HuH-7.5 (cell line): ENCODE results near the gene TFEB.

Experiments
- DNase-seq: peaks from one replicate; pipeline ENCODE4 v3.0.0; 2011; ENCODE audit warnings: low spot score

TFEB gene

DNA sequence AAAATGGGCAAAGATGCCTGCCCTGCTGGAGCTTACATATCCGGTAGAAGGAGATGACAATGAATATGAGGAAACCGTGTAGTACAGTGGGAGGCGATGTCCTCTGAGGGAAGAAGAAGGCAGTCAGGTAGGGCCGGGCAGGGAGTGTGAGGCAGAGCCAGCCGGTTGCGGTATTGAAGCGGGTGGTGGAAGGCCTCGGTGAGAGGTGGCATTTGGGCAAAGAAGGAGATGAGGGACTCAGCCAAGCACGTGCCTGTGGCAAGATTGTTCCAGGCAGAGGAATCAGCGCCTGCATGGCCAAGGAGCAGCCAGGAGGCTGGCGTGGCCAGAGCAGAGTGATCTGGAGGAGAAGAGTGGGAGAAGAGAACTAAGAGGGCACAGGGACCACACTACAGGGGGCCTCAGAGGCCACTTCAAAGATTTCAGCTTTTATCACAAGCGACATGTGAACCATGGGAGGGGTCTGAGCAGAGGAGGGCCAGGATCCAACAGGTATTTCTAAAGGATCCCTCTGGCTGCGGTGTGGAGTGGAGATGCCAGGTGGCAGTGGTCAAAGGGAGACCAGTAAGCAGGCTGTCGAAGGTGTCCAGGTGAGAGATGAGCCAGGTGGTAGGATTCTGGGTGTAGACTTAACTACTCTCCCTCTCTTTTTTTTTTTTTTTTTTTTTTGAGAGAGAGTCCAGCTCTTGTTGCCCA, 83.3 kb downstream of the TFEB start:
- no peak for DNase-seq

DNA sequence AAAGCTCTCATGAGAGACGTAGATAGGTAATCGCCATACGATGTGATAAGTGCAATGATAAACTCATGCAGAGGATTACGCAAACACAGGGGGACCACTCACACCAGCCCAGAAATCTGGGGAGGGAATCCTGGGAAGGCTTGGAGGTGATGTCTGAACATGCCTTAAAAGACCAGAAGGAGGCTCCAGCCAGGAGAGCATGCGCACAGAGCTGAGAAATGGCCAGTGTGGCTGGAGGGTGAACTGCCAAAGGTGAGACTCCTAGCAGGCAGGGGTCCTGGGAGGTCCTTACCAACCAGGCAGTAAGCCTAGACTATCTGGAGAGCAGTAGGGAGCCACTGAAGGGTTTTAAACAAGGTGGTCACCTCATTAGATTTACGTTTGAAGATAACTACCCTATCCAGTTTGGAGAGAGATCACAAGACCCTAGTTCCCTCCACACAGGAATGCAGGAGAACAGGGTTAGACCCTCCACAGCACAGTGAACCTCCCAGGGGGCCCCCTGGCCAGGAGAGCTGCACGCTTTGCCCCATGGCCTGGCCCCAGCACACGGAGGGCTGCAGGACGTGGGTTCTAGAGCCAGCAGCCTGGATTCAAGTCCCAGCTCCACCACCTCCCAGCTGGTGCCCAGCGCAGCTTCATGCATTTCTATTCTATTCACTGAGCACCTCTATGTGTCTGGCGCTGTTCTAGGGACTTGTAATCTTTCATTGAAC, 84.0 kb downstream of the TFEB start:
- no peak for DNase-seq

DNA sequence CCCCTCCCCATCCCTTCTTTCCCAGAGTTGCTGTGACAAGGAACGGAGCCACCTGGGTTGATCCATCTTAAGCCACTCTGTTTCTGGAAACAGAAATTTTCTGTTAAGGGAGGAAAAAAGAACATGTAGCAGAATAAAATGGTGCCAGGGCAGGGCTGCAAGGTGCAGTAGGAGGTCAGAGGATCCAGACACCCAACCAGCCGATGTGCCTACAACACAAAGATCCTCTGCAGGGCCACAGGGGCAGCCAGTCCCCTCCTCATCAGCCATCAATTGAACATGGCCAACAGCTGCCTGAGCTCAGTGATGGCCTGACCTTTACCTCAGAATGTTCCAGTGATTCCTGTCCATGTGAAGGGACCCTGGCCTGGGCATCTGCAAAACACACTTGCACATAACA, 85.3 kb downstream of the TFEB start:
- DNase-seq, result no peak

DNA sequence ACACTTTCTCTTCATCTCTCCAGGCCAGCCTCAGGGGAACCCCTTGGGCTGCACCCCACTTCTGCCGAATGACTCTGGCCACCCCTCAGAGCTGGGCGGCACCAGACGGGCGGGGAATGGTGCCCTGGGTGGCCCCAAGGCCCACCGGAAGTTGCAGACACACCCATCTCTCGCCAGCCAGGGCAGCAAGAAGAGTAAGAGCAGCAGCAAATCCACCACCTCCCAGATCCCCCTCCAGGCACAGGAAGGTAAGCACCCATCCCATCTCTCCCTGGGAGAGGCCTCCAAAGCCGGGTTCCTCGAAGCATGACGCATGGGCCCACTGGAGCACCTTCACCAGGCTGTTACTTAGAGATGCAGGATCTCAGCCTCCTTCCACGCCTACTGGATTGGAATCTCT, 85.8 kb downstream of the TFEB start:
- no peak for DNase-seq

DNA sequence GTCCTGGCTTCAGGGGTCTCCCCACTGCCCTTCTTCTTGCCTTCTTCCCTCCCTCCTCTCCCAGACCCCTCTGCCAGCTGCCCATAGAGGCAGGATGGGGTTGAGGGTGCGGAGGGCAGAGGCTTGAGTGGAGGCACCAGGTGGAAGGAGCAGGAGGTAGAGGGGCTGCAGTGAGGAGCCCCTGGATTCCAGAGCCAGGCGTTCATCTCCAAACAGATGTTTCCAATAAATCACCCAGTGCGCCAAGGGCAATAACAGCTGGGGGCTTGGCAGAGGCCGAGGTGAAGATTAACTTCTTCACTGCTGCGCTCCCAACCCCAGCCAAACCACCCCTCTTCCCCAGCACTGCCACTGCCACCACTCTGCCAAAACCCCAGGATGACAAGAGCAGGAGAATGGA, 86.5 kb downstream of the TFEB start:
- no peak for DNase-seq

DNA sequence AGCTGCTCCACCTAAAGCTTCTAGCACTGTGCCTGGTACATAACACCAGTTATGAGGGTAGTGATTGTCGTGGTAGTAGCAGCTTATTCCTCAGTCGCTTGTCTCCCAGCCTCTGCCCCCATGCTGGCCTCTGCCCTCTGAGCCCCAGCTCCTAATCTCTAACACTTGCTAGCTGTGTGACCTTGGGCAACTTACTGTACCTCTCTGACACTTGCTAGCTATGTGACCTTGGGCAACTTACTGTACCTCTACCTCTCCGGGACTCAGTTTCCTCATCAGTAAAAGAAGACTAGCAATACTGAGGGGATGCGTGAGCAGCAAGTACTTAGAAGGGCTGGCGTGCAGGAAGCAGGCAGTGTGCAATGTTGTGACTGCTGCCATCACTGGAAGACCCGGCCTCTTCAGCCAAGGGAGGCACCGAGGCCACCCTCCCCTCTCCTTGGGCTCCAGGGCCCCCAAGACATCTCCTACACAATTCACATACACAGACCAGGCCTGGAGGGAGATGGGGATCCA, 87.3 kb downstream of the TFEB start:
- no peak for DNase-seq

DNA sequence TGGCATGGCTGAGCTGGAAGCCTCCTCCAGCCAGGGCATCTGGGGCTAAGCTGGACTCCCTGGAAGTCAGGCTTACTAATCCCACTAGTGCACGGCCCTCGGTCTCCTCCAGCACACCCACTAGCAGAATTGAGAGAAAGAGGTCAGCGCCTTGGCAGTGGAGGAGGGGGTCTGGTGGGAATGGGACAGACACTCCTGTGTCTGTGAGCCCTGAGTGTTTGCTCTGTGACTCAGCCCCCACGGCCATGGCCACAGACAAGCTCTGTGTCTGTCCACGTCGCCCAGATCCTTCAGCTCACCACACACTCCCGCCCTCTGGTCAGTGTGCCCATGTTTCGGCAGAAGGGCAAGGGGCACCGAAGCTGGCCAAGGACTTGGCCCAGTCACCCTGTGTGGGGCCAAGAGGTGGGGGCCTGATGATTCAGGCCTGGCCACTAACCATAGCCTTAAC, 88.3 kb downstream of the TFEB start:
- DNase-seq, result no peak

DNA sequence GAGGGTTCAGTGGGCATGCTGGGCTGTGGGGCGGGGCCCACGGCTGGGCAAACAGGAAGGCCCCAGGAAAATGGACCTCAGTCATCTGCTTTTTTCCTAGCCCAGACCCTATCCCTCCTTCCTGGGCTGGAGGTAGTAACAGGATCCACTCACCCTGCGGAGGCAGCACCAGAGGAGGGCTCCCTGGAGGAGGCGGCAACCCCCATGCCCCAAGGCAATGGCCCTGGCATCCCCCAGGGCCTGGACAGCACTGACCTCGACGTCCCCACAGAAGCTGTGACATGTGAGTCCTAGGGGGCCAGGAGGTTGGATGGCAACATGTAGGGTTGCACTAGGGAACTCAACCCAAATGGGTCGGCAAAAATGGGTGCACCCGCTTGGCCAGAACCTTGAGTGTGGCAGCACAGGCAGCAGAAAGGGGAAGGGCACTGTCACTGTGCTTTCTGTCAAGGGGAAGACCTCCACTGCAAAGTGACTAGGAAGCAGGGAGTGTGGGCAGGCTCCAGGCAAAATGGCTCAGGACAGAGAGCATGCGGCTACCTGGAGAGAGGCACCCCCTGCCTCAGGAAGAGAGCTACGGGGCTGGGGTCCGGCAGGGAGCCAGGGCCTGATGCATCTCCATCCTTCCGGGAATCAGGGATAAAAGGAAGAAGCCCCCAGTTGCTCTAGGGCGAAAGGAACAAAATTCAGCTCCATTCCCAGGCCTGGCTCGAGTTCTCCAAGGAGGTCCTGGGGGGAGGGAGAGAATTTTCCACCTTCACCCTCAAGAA, 89.2 kb downstream of the TFEB start:
- DNase-seq, result no peak

DNA sequence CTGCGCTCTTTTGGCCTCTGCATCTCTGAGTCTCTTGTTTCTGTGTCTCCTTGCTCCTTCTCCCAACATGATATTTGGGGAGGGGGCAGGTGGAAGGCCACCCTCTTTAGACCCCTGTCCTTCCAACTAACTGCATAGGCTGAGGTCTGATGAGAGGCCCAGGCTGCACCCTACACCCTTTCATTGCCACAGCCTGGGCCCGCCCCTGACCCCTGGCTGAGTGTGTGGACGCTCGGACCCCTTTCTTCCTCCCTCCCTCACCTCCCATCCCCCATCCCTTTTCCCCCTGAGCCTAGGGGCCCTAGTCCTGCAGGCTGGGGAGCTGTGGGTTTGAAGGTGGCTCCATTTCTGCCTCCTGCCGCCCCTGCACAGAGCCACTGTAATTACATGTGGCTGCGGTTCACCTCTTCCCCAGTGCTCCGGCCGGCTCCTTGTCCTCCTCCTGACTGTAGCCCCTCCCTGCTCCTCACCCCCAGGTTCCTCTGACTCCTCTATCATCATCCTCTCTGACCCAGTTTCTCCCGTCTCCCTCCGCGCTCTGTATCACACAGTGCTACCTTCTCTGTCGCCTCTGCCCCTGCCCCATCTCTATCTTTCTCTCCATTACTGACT, 90.3 kb downstream of the TFEB start:
- no peak for DNase-seq

DNA sequence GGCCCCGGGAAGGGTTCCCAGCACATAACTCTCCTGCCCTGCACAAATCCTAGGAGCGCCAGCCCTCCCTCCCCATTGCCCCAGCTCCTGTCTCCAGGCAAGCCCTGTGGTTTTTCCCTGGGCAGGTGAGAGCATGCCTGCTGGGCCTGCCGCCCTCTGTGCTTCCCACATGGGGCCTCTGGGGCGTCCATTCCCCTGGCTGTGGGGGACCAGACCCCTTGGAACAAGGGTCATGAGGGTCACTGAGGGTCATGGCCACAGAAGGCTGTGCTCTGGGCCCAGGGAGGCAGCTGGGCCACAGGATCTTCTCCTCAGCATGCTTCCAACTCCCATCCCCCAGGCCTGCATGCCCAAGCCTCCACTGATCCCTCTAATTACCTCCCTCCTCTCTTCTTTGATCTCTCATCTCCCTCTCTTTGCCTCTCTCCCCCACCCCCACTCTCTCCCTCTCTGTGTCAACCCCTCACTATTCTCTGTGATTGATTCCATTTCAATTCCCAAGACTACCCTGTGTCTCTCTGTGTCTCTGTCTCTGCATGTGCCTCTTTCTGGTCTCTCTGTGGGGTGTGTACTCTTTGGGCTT, 91.0 kb downstream of the TFEB start:
- no peak for DNase-seq

DNA sequence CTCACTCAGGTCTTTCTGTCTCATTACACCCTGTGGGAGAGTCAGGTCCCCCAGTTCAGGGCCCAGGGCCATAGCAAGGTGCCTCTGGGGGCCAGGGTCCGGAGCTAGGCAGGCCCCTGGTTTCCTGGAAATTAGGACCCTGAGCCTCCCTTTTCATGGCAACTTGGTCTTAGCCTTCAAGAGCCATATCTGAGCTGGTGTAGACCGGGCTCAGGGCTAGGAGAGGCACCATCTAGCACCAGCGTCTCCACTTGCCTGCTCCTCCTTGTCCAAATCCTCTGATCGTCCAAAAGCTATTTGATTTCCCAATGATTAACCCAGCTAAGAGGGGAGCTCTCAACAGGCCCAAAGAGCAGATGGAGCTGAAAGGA, 91.5 kb downstream of the TFEB start:
- no peak for DNase-seq

DNA sequence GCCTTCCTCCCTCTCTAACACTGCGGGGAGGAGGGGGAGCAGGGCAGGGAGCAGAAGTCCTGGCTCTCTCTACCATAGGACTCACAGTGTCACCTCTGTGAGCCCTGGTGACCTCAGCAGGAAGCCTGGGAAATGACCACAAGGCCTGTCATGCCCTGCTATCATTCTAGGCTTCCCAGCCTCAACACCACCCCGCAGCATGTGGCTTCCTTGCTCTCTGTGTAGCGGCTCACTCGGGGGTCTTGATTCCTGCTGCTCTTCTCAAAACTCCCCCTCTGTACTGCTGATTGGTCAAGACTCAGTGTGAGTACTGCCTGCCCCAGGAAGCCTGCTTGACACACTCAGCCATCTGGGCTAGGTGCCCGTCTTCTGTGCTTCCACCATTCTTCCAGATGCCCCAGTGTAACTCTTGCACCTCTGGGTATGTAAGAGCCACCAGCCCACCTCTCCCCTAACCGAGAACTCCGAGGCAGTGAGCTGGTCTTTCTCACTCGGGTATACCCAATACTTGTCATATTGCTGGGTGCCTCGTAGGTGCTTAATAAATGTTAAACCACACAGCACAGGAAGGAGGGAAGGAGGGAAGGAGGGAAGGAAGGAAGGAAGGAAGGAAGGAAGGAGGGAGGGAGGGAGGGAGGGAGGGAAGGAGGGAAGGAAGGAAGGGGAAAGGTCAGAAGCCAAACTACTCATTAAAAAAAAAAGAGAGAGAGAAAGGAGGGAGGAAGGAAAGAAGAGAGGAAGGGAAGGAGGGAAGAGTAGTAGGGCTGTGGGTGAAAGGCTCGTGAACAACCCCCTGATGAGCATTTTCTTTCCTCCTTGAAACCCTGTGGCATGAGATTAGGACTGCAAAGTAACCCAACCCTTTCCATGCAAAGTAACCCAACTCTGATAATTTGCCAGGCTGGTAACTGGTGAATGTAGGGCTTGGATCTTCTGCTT, 92.2 kb downstream of the TFEB start:
- DNase-seq, result no peak

DNA sequence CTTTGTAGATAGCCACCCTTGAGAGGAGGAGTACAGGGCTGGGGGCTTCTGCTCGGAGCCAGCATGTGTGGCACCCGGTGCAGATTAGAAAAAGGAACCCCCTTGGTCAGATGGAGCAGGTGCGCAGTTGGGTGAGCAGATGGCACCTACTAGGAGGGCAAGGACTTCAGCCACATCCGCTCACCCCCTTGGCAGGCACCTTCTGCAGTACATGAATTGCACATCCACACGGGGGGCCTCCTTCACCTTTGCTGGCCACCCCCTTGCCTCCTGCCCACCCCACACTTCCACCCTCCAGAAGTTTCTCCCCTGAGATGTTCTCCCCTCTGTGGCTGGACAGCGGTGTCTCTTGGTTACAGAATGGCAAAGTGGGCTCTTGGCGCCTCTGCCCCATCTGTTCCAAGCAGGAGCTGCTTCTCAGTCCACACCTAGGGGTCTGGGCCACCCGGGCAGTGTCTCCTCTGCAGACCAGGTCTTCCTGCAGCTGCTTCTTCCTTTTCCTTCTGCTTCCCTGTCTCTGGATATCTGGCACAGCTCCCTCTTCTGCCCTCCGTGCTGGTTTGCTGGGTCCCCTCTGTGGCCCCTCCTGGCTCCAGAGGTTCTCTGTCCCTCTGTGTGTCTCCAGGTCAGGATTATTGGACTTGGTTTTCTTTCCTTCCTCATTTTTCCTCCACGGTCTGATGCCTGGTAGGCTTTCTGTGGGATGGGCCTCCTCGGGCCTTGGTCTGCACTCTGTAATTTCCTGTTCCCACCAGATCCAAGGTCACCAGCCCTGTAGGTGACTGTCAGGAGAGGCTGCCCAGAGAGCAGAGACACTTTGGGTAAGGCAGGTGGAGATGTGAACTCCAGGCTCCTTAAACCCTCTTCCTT, 93.1 kb downstream of the TFEB start:
- DNase-seq, result no peak

DNA sequence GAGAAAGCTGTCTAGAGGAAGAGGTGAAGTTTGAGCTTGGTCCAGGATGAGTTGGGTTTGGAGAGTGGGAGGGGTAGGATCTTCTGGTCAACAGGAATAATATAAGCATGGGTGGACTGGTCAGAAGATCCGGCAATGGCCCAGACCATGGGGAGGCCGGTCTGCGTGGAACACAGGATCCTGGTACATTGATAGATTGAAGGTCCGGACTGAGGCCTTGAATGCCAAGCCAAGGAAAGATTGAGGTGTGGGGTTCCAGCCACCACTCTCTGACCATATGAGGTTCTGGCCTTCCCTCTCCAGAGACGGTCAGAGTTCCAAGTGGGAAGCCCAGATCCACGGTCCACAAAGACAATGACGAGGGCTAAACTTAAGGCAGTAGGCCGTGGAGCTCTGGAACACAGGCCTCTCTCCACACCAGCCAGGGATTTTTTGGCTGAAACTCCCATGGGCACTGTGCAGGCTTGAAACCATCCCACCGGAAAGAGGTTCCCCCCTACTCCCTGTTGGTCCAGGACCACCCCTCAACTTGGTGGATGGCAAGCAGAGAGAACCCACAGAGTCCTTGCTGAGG, 94.0 kb downstream of the TFEB start:
- no peak for DNase-seq

DNA sequence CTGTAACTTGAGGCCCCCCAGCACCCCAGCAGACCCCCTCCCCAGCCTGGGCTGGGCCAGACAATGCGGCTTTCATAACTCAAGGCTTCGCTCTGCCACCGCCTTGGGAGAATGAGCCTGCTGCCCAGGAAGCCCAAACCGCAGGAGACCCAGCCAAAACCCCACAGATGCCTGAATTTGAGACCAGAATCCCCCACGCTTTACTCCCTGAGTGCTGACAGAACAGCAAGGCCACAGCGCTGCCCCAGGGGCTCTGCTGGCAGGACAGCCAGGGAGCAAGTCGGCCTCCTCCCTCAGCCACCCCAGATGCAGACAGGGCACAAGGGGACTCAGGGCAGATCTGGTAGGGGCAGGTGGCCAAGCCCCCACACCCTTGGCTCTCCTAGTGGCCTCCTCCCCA, 95.0 kb downstream of the TFEB start:
- no peak for DNase-seq

DNA sequence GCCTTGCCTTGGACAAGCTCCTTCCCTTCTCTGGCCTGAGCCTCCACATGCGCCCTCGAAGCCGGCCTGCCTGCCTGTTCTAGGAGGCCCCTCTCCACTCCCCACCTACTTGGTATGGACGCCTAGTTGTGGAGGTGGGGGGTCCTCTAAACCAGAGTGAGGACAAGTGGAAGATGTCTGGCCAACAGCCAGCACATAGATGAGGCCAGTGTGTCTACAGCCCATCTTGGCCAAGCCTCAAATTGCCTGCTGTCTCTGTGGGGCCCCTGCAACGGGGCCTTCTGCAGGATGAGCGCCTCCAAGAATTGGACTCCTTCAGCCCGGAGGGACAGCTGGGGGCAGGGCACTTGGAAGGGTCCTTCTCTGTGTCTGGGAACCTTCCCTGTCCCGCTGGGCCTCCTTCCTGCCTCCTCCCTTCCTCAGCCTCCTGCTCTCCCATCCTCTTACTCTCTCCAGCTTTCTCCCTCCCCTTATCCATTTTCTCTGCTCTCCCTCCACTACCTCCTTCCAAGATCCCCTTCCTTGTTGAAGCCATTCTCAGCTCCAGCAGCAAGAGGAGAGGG, 95.5 kb downstream of the TFEB start:
- no peak for DNase-seq

DNA sequence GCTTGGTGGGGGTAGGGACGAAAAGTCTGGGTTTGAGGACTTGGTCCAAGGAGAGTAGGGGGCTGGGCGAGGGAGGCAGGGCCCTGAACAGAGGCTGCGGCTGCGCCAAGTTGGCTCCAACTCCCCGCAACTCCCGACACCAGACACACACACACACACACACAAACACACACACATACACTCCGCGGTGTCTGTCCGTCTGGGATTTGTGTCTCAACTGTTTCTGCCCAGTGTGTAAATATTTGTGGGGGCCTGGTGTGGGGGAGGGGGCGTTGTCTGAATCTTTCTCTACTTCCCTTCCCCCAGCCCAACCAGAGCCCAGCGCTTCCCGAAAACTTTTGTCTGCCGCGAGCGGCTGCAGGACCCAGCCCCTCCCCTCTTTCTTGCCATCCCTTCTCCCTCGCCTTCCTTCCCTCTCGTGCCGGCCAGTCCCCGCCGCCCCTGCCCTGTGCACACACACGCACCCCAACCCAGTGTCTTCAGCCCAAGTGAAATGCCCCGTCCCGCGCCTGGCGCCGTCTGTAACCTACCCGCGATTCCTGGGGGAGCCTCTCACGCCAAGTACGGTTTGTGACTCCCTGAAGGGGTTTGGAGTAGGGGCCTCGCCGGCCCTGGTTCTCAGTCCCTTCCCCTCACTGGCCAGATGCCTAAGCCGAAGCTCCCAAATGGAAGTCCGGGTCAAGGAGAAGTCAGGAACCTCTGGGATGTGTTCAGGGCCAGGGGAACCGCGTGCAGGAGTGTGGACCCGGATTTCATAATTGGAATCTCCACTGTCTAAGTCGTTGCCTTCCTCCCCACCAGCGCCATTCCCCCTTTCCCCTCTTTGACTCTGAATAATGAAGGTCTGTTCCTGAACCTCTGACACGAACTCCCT, 96.2 kb downstream of the TFEB start:
- DNase-seq, result no peak
